HG02571 (cell line): ENCODE measurements around the gene WDR1.

Source experiments
- ATAC-seq: cut with Tn5 transposase; IDR thresholded peaks from one replicate; pipeline ENCODE4 v1.9.1; 2021; ENCODE audit warnings: mild to moderate bottlenecking, moderate library complexity; ENCODE audit not compliant: unreplicated experiment

WDR1 gene

GRCh38 chr4:10101671-10102473, 14.7 kb downstream of the WDR1 start:
- ATAC-seq: no peak

GRCh38 chr4:10100734-10101216, 15.8 kb downstream of the WDR1 start:
- no peak for ATAC-seq

- no peak for ATAC-seq
Measured at GRCh38 chr4:10099499-10100325, 16.9 kb downstream of the WDR1 start.

- ATAC-seq: no peak
Measured at GRCh38 chr4:10098780-10099160, 17.8 kb downstream of the WDR1 start.

GRCh38 chr4:10097906-10098779, 18.5 kb downstream of the WDR1 start:
- no peak for ATAC-seq

GRCh38 chr4:10096978-10097335, 19.6 kb downstream of the WDR1 start:
- no peak for ATAC-seq

GRCh38 chr4:10096201-10096977, 20.2 kb downstream of the WDR1 start:
- ATAC-seq: peak; percentile 74

GRCh38 chr4:10095296-10095991, 21.2 kb downstream of the WDR1 start:
- ATAC-seq: no peak

GRCh38 chr4:10094841-10095240, 21.8 kb downstream of the WDR1 start:
- no peak for ATAC-seq

GRCh38 chr4:10093801-10094552, 22.6 kb downstream of the WDR1 start:
- ATAC-seq: no peak

GRCh38 chr4:10093271-10093621, 23.4 kb downstream of the WDR1 start:
- no peak for ATAC-seq

GRCh38 chr4:10092481-10093270, 23.9 kb downstream of the WDR1 start:
- no peak for ATAC-seq

- ATAC-seq: no peak
Measured at GRCh38 chr4:10091531-10092181, 24.9 kb downstream of the WDR1 start.

GRCh38 chr4:10090467-10091250, 25.9 kb downstream of the WDR1 start:
- ATAC-seq: no peak

GRCh38 chr4:10089346-10089745, 27.3 kb downstream of the WDR1 start:
- no peak for ATAC-seq

GRCh38 chr4:10088135-10089010, 28.2 kb downstream of the WDR1 start:
- ATAC-seq: no peak
